Neural cell (in vitro differentiated cells): Measurements from ENCODE around the gene ZBTB21. TPM values are rescaled to one million over a fixed set of nuclear protein-coding genes. Genes with fewer than 3 reads are reported as not detected.

ENCODE experiments used
- H2AFZ ChIP-seq: fragments of 200-600, 300-800 bp; sonication (generic), shearing (Covaris generic); 2 replicates; pipeline ENCODE4 v1.6.0; 2014; ENCODE audit warnings: low read depth, mild to moderate bottlenecking, antibody characterized with exemption, low read length, moderate library complexity
- H3F3A ChIP-seq: fragments of 200-600 bp; shearing (Covaris generic); 2 replicates; pipeline ENCODE4 v1.6.1; 2016; ENCODE audit warnings: mild to moderate bottlenecking, moderate library complexity, mixed read lengths, antibody characterized with exemption, low read length; ENCODE audit not compliant: insufficient read depth, poor library complexity, severe bottlenecking
- H3K27ac ChIP-seq: fragments of 200-600, 300-800 bp; sonication (generic), shearing (Covaris generic); 2 replicates; pipeline ENCODE4 v1.5.1; 2014; ENCODE audit warnings: mild to moderate bottlenecking, low read length, moderate library complexity
- H3K27me3 ChIP-seq: fragments of 300-800, 200-600 bp; sonication (generic), shearing (Covaris generic); 2 replicates; pipeline ENCODE4 v1.6.0; 2014; ENCODE audit warnings: mild to moderate bottlenecking, low read depth, low read length, moderate library complexity; ENCODE audit not compliant: insufficient read depth
- H3K36me3 ChIP-seq: fragments of 300-800, 200-600 bp; sonication (generic), shearing (Covaris generic); 2 replicates; pipeline ENCODE4 v1.5.1; 2014; ENCODE audit warnings: mild to moderate bottlenecking, antibody characterized with exemption, low read length, moderate library complexity; ENCODE audit not compliant: insufficient read depth
- H3K4me2 ChIP-seq: fragments of 300-800, 200-600 bp; sonication (generic), shearing (Covaris generic); 2 replicates; pipeline ENCODE4 v1.6.0; 2014; ENCODE audit warnings: mild to moderate bottlenecking, low read length
- H3K4me3 ChIP-seq: fragments of 300-800, 200-600 bp; sonication (generic), shearing (Covaris generic); 2 replicates; pipeline ENCODE4 v1.5.1; 2014; ENCODE audit warnings: mild to moderate bottlenecking, low read length, moderate library complexity
- H3K79me2 ChIP-seq: fragments of 200-600 bp; shearing (Covaris generic); replicated peaks from 2 replicates; pipeline ENCODE4 v1.6.0; 2014; ENCODE audit warnings: mild to moderate bottlenecking, low read length, moderate library complexity; ENCODE audit not compliant: insufficient read depth
- H3K9ac ChIP-seq: fragments of 300-800, 200-600 bp; sonication (generic), shearing (Covaris generic); 2 replicates; pipeline ENCODE4 v1.6.1; 2016; ENCODE audit warnings: mild to moderate bottlenecking, low read length, mixed read lengths
- H3K9me2 ChIP-seq: fragments of 200-600 bp; shearing (Covaris generic); 2 replicates; pipeline ENCODE4 v1.6.1; 2016; ENCODE audit warnings: mild to moderate bottlenecking, low read length, mixed read lengths; ENCODE audit not compliant: insufficient read depth
- H3K9me3 ChIP-seq: fragments of 200-600, 300-800 bp; sonication (generic), shearing (Covaris generic); 2 replicates; pipeline ENCODE4 v1.6.1; 2016; ENCODE audit warnings: mild to moderate bottlenecking, mixed run types, low read length, moderate library complexity, mixed read lengths
- H4K20me1 ChIP-seq: fragments of 200-600 bp; shearing (Covaris generic); 2 replicates; pipeline ENCODE4 v1.6.1; 2016; ENCODE audit warnings: mild to moderate bottlenecking, mixed run types; ENCODE audit not compliant: insufficient read depth
- EP300 ChIP-seq: fragments of 450-650 bp; conservative IDR thresholded peaks from 2 replicates; pipeline ENCODE4 v1.6.1; 2014; ENCODE audit warnings: antibody characterized with exemption, mild to moderate bottlenecking, moderate library complexity; ENCODE audit not compliant: poor library complexity, severe bottlenecking
- EZH2 ChIP-seq: fragments of 200-600, 300-800 bp; shearing (Covaris generic), sonication (generic); IDR thresholded peaks from 2 replicates; pipeline ENCODE4 v1.6.1; 2014; ENCODE audit warnings: antibody characterized with exemption, low read length, borderline replicate concordance, mild to moderate bottlenecking; ENCODE audit not compliant: insufficient read depth, poor library complexity, severe bottlenecking
- MXI1 ChIP-seq: fragments of 450-650 bp; conservative IDR thresholded peaks from 2 replicates; pipeline ENCODE4 v1.6.1; 2014; ENCODE audit warnings: antibody characterized with exemption, mild to moderate bottlenecking; ENCODE audit not compliant: poor library complexity, severe bottlenecking
- POLR2AphosphoS5 ChIP-seq: IDR thresholded peaks from 2 replicates; pipeline ENCODE4 v1.6.1; 2012
- RAD21 ChIP-seq: fragments of 450-650 bp; conservative IDR thresholded peaks from 2 replicates; pipeline ENCODE4 v1.6.1; 2014; ENCODE audit warnings: antibody characterized with exemption, mild to moderate bottlenecking, moderate library complexity
- SMC3 ChIP-seq: fragments of 450-650 bp; conservative IDR thresholded peaks from 2 replicates; pipeline ENCODE4 v1.6.1; 2014; ENCODE audit warnings: antibody characterized with exemption, mild to moderate bottlenecking, moderate library complexity; ENCODE audit not compliant: poor library complexity
- TAF1 ChIP-seq: IDR thresholded peaks from 2 replicates; pipeline ENCODE4 v1.6.1; 2012; ENCODE audit warnings: low read depth
- polyA plus RNA-seq: library from polyadenylated mRNA; depleted of rRNA; stranded (reverse); fragments of >200 nt; gene quantifications from 2 replicates; pipeline ENCODE4 v1.2.3, GENCODE V29; 2014
- TF ChIP-seq, protein P1 (sequence below): fragments of 450-650 bp; IDR thresholded peaks from 2 replicates; pipeline ENCODE4 v1.5.1; 2014; ENCODE audit warnings: antibody characterized with exemption, mild to moderate bottlenecking, moderate library complexity; ENCODE audit not compliant: poor library complexity, severe bottlenecking
- TF ChIP-seq, protein P2 (sequence below): IDR thresholded peaks from 2 replicates; pipeline ENCODE4 v1.6.1; 2012; ENCODE audit warnings: borderline replicate concordance

Gene ZBTB21
- polyA plus RNA-seq, 1 donor from 2014 or later = 8.0 TPM

DNA sequence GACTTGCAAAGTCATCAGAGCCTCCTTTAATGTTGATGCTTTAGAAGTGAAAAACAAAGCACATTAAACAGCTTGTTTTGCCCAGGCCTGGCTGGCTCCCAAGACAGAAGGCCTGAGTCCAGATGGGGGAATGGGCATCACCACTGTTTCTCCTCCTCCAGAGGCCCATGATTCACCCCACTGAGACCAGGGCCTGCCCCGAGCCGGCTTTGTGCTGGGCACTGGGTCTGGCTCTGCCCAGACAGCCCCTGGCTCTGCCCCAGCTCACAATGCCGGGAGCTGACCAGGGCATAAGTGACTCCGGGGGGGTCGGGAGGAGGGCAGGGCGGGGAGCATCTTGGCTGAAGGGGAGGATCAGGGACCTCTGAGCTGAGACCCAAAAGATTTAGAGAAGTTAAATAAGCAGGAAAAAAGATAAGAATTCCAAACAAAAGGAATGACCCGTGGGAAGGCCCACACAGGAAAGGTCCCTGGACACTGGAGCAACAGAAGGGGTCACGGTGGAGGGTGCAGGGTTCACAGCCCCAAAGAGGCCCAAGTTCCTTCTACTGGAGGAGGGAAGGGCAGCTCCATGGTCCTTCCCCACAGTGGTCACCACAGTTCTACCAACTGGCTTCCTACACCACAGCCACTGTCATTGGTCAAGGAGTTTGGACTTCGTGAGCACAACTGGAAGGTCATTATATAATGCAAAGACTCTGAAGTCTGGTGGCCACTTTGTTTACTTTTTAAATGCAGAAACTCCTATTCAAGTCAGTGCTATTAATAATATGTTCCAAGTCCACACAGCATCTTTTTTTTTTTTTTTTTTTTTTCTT is 61.9 kb downstream of the ZBTB21 start:
- Histone ChIP-seq H3K4me2 (no peak overlapping the region), H3F3A (no peaks in the 10 kb centered on the region), H3K4me3 (no peak overlapping the region), H3K36me3 (no peaks in the 10 kb centered on the region), H3K9me2 (no peaks in the 10 kb centered on the region), H3K27me3 (peaks cover 12% of the 10 kb centered on the region), H4K20me1 (no peaks in the 10 kb centered on the region), H3K9me3 (no peaks in the 10 kb centered on the region), H3K79me2 (no peaks in the 10 kb centered on the region), H2AFZ (no peak overlapping the region), H3K27ac (no peak overlapping the region), H3K9ac (no peak overlapping the region)
- no peak for TF ChIP-seq TAF1
- no peak for TF ChIP-seq MXI1
- no peak for TF ChIP-seq EP300
- no peak for TF ChIP-seq SMC3
- TF ChIP-seq POLR2AphosphoS5 = no peak
- TF ChIP-seq, protein P1, sequence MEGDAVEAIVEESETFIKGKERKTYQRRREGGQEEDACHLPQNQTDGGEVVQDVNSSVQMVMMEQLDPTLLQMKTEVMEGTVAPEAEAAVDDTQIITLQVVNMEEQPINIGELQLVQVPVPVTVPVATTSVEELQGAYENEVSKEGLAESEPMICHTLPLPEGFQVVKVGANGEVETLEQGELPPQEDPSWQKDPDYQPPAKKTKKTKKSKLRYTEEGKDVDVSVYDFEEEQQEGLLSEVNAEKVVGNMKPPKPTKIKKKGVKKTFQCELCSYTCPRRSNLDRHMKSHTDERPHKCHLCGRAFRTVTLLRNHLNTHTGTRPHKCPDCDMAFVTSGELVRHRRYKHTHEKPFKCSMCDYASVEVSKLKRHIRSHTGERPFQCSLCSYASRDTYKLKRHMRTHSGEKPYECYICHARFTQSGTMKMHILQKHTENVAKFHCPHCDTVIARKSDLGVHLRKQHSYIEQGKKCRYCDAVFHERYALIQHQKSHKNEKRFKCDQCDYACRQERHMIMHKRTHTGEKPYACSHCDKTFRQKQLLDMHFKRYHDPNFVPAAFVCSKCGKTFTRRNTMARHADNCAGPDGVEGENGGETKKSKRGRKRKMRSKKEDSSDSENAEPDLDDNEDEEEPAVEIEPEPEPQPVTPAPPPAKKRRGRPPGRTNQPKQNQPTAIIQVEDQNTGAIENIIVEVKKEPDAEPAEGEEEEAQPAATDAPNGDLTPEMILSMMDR = no peak
- no peak for TF ChIP-seq RAD21
- TF ChIP-seq EZH2 = no peak
- TF ChIP-seq, protein P2, sequence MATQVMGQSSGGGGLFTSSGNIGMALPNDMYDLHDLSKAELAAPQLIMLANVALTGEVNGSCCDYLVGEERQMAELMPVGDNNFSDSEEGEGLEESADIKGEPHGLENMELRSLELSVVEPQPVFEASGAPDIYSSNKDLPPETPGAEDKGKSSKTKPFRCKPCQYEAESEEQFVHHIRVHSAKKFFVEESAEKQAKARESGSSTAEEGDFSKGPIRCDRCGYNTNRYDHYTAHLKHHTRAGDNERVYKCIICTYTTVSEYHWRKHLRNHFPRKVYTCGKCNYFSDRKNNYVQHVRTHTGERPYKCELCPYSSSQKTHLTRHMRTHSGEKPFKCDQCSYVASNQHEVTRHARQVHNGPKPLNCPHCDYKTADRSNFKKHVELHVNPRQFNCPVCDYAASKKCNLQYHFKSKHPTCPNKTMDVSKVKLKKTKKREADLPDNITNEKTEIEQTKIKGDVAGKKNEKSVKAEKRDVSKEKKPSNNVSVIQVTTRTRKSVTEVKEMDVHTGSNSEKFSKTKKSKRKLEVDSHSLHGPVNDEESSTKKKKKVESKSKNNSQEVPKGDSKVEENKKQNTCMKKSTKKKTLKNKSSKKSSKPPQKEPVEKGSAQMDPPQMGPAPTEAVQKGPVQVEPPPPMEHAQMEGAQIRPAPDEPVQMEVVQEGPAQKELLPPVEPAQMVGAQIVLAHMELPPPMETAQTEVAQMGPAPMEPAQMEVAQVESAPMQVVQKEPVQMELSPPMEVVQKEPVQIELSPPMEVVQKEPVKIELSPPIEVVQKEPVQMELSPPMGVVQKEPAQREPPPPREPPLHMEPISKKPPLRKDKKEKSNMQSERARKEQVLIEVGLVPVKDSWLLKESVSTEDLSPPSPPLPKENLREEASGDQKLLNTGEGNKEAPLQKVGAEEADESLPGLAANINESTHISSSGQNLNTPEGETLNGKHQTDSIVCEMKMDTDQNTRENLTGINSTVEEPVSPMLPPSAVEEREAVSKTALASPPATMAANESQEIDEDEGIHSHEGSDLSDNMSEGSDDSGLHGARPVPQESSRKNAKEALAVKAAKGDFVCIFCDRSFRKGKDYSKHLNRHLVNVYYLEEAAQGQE = no peak

DNA sequence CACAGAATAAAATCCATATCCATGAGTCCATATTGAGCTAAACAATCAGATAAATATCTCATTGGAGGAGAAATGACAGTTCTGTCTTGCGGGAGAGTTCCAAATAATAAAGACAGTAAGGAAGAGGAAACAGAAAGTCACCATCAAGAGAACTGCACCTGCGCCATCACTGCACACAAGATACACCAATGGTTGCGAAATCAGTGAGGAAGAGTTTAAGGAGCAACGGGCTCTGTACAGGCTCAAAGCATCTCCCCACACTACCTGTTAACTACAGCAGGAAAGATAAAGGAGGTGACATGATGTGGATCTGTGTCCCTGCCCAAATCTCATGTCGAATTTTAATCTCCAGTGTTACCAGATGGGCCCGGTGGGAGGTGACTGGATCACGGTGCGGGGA is 64.2 kb downstream of the ZBTB21 start:
- H3K27ac ChIP-seq = no peak overlapping the region
- no peak for TF ChIP-seq EP300
- no peak for TF ChIP-seq RAD21
- no peak for TF ChIP-seq TAF1
- TF ChIP-seq MXI1 = no peak
- TF ChIP-seq SMC3 = no peak
- TF ChIP-seq, protein P1 = no peak
- no peak for TF ChIP-seq EZH2
- TF ChIP-seq POLR2AphosphoS5 = no peak
- TF ChIP-seq, protein P2 = no peak

More for the DNA sequence above, 64.2 kb downstream of the ZBTB21 start:
- H3K4me2 ChIP-seq = no peak overlapping the region
- no peaks in the 10 kb centered on the region for H4K20me1 ChIP-seq
- H3K9me3 ChIP-seq = no peaks in the 10 kb centered on the region
- H3K36me3 ChIP-seq = no peaks in the 10 kb centered on the region
- H3K9ac ChIP-seq = no peak overlapping the region
- H3K4me3 ChIP-seq = no peak overlapping the region
- no peaks in the 10 kb centered on the region for H3K79me2 ChIP-seq
- H2AFZ ChIP-seq = no peak overlapping the region
- no peaks in the 10 kb centered on the region for H3F3A ChIP-seq
- H3K9me2 ChIP-seq = no peaks in the 10 kb centered on the region
- no peaks in the 10 kb centered on the region for H3K27me3 ChIP-seq
